A673 (cell line): ENCODE results near the gene ADAT2.

ENCODE experiments used
- EZH2 ChIP-seq: fragments of 200-600 bp; sonication (generic); IDR thresholded peaks from 2 replicates; pipeline ENCODE4 v1.6.1; 2017; ENCODE audit warnings: borderline replicate concordance, low read depth, mild to moderate bottlenecking, mixed read lengths, antibody characterized with exemption, low read length; ENCODE audit not compliant: poor library complexity, severe bottlenecking
- TF ChIP-seq, protein P1 (sequence below): fragments of 300-800, 200-600 bp; sonication (generic); conservative IDR thresholded peaks from 2 replicates; pipeline ENCODE4 v1.5.1; 2017; ENCODE audit warnings: low read depth, mild to moderate bottlenecking, antibody characterized with exemption, low read length, moderate library complexity, mixed read lengths

DNA sequence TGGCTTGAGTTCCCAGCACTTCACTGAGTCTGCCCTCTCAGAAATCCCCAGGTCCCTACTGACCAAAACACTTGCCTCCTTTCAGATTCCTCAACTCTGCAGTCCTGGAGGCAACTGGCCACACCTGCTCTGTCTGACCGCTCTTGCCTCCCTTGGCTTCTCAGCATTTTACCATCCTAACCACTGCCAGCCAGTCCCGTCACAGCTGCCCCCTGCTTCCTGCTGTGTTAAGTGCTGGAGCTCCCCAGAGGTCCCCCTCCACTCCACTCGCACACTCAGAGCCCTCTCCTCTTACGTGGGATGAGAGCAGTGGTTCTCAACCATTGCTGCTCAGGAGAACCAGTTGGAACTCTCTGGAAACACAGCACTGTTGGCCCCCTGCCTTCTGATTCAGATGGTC, 20.5 kb downstream of the ADAT2 start:
- TF ChIP-seq, protein P1, sequence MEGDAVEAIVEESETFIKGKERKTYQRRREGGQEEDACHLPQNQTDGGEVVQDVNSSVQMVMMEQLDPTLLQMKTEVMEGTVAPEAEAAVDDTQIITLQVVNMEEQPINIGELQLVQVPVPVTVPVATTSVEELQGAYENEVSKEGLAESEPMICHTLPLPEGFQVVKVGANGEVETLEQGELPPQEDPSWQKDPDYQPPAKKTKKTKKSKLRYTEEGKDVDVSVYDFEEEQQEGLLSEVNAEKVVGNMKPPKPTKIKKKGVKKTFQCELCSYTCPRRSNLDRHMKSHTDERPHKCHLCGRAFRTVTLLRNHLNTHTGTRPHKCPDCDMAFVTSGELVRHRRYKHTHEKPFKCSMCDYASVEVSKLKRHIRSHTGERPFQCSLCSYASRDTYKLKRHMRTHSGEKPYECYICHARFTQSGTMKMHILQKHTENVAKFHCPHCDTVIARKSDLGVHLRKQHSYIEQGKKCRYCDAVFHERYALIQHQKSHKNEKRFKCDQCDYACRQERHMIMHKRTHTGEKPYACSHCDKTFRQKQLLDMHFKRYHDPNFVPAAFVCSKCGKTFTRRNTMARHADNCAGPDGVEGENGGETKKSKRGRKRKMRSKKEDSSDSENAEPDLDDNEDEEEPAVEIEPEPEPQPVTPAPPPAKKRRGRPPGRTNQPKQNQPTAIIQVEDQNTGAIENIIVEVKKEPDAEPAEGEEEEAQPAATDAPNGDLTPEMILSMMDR: no peak
- TF ChIP-seq EZH2: no peak
